IPS-NIHi7 (cell line): Measurements from ENCODE around the gene TVP23C.

Experiments used
- DNase-seq: peaks from one replicate; pipeline ENCODE4 v3.0.0; 2012; ENCODE audit warnings: mixed read lengths; ENCODE audit errors: extremely low spot score

The TVP23C gene

GRCh38 chr17:15496735-15497670, 66.3 kb downstream of the TVP23C start:
- DNase-seq = no peak

- DNase-seq = no peak
These were observed 68.5 kb downstream of the TVP23C start for GRCh38 chr17:15494821-15495220.

GRCh38 chr17:15493693-15494035, 69.6 kb downstream of the TVP23C start:
- no peak for DNase-seq

GRCh38 chr17:15492791-15493692, 70.2 kb downstream of the TVP23C start:
- DNase-seq = no peak

GRCh38 chr17:15492186-15492585, 71.1 kb downstream of the TVP23C start:
- DNase-seq = no peak

- peak; percentile 75 for DNase-seq
These were observed 72.5 kb downstream of the TVP23C start for GRCh38 chr17:15490634-15491261.

- DNase-seq = no peak
These were observed 74.7 kb downstream of the TVP23C start for GRCh38 chr17:15488557-15488956.

- DNase-seq = no peak
These were observed 78.2 kb downstream of the TVP23C start for GRCh38 chr17:15485045-15485444.

GRCh38 chr17:15483431-15483830, 79.9 kb downstream of the TVP23C start:
- DNase-seq = no peak

GRCh38 chr17:15482476-15482875, 80.8 kb downstream of the TVP23C start:
- DNase-seq = no peak

GRCh38 chr17:15481481-15481880, 81.8 kb downstream of the TVP23C start:
- no peak for DNase-seq

- no peak for DNase-seq
These were observed 83.1 kb downstream of the TVP23C start for GRCh38 chr17:15480204-15480603.

GRCh38 chr17:15479703-15480102, 83.6 kb downstream of the TVP23C start:
- DNase-seq = no peak

GRCh38 chr17:15478845-15479244, 84.4 kb downstream of the TVP23C start:
- DNase-seq = no peak

- DNase-seq = no peak
These were observed 87.5 kb downstream of the TVP23C start for GRCh38 chr17:15475631-15476354.

GRCh38 chr17:15472891-15473290, 90.4 kb downstream of the TVP23C start:
- DNase-seq = no peak

GRCh38 chr17:15470536-15470935, 92.7 kb downstream of the TVP23C start:
- no peak for DNase-seq

- no peak for DNase-seq
These were observed 94.0 kb downstream of the TVP23C start for GRCh38 chr17:15469260-15469659.

- DNase-seq = no peak
These were observed 95.2 kb downstream of the TVP23C start for GRCh38 chr17:15468126-15468525.

- DNase-seq = no peak
These were observed 95.7 kb downstream of the TVP23C start, which contains the start of gene CDRT4 for GRCh38 chr17:15467592-15467991. Gene CDRT4, minus strand, starts transcription at chr17:15467621. Its CDS starts 27,383 bp downstream, at chr17:15440238.

- no peak for DNase-seq
These were observed 97.2 kb downstream of the TVP23C start for GRCh38 chr17:15466131-15466530.
